GM12878 (cell line): ENCODE data around the gene KRTAP5-2.

Experiments used
- KLF5 ChIP-seq: fragments of 450-650 bp; IDR thresholded peaks from 2 replicates; pipeline ENCODE4 v1.6.1; 2014; ENCODE audit warnings: mild to moderate bottlenecking; ENCODE audit not compliant: partially characterized antibody
- POLR2A ChIP-seq: IDR thresholded peaks from 2 replicates; pipeline ENCODE4 v1.6.1; 2011; ENCODE audit warnings: low read depth, mild to moderate bottlenecking, low read length
- ZNF274 ChIP-seq: IDR thresholded peaks from one replicate; pipeline ENCODE4 v1.8.0; 2011; ENCODE audit not compliant: insufficient read length, insufficient read depth
- TF ChIP-seq, protein P1 (sequence below), 3 experiments: IDR thresholded peaks in 2 of 3; conservative IDR thresholded peaks in 1 of 3; 2 replicates each; pipeline ENCODE4 v1.5.1; 2011; ENCODE audit warnings: low read depth in 3 of 3, low read length in 3 of 3, mild to moderate bottlenecking in 3 of 3, control low read depth in 2 of 3, moderate library complexity in 2 of 3, inconsistent platforms in 1 of 3, mixed read lengths in 1 of 3; ENCODE audit not compliant: control insufficient read depth in 2 of 3, insufficient read depth in 1 of 3; ENCODE audit errors: extremely low read depth in 1 of 3
- TF ChIP-seq, protein P2 (sequence below): IDR thresholded peaks from 2 replicates; pipeline ENCODE4 v1.6.1; 2011; ENCODE audit warnings: low read depth, mild to moderate bottlenecking, low read length, moderate library complexity, borderline replicate concordance; ENCODE audit errors: extremely low read depth
- TF ChIP-seq, protein P3 (sequence below): IDR thresholded peaks from 2 replicates; pipeline ENCODE4 v1.6.1; 2012; ENCODE audit warnings: mild to moderate bottlenecking, low read depth, low read length

DNA sequence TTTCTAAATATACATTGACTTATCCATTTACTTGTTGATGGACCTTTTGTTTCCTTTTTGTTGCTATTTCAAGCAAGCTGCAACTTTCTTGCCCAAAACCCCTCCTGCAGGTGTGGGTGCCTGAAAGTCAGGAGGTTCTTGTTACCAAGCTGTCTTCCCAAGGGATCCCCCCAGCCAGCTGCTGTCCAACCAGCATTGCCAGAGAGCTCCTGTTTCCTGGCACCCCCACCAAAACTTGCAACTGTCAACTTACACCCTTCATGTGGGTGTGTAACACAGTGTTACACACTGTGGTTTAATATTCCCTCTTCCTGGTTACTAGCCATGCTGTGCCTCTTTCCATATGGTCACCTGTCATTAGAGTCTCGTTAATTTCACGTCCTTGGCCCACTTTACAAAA lies 11.4 kb downstream of the KRTAP5-2 start:
- TF ChIP-seq, protein P1, sequence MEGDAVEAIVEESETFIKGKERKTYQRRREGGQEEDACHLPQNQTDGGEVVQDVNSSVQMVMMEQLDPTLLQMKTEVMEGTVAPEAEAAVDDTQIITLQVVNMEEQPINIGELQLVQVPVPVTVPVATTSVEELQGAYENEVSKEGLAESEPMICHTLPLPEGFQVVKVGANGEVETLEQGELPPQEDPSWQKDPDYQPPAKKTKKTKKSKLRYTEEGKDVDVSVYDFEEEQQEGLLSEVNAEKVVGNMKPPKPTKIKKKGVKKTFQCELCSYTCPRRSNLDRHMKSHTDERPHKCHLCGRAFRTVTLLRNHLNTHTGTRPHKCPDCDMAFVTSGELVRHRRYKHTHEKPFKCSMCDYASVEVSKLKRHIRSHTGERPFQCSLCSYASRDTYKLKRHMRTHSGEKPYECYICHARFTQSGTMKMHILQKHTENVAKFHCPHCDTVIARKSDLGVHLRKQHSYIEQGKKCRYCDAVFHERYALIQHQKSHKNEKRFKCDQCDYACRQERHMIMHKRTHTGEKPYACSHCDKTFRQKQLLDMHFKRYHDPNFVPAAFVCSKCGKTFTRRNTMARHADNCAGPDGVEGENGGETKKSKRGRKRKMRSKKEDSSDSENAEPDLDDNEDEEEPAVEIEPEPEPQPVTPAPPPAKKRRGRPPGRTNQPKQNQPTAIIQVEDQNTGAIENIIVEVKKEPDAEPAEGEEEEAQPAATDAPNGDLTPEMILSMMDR (IDR thresholded peaks at IDR 0.05 in 2 of 3, conservative IDR thresholded peaks at IDR 0.05 in 1 of 3; ENCODE audit: control insufficient read depth in 2 of 3, extremely low read depth in 1 of 3, insufficient read depth in 1 of 3, low read depth in 3 of 3, low read length in 3 of 3), result no peak
- TF ChIP-seq POLR2A, result no peak
- TF ChIP-seq KLF5, result no peak
- TF ChIP-seq, protein P2, sequence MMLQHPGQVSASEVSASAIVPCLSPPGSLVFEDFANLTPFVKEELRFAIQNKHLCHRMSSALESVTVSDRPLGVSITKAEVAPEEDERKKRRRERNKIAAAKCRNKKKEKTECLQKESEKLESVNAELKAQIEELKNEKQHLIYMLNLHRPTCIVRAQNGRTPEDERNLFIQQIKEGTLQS, result no peak
- TF ChIP-seq ZNF274, result no peak
- TF ChIP-seq, protein P3, sequence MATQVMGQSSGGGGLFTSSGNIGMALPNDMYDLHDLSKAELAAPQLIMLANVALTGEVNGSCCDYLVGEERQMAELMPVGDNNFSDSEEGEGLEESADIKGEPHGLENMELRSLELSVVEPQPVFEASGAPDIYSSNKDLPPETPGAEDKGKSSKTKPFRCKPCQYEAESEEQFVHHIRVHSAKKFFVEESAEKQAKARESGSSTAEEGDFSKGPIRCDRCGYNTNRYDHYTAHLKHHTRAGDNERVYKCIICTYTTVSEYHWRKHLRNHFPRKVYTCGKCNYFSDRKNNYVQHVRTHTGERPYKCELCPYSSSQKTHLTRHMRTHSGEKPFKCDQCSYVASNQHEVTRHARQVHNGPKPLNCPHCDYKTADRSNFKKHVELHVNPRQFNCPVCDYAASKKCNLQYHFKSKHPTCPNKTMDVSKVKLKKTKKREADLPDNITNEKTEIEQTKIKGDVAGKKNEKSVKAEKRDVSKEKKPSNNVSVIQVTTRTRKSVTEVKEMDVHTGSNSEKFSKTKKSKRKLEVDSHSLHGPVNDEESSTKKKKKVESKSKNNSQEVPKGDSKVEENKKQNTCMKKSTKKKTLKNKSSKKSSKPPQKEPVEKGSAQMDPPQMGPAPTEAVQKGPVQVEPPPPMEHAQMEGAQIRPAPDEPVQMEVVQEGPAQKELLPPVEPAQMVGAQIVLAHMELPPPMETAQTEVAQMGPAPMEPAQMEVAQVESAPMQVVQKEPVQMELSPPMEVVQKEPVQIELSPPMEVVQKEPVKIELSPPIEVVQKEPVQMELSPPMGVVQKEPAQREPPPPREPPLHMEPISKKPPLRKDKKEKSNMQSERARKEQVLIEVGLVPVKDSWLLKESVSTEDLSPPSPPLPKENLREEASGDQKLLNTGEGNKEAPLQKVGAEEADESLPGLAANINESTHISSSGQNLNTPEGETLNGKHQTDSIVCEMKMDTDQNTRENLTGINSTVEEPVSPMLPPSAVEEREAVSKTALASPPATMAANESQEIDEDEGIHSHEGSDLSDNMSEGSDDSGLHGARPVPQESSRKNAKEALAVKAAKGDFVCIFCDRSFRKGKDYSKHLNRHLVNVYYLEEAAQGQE, result no peak
